IMR-90 (cell line): ENCODE results near the gene NAB2. TPM values are rescaled to one million over a fixed set of nuclear protein-coding genes. Genes with fewer than 3 reads are reported as not detected.

Experiments used
- MAFK ChIP-seq: IDR thresholded peaks from 2 replicates; pipeline ENCODE4 v1.6.1; 2012; ENCODE audit warnings: low read depth, low read length, improper control_type of control experiment
- RFX5 ChIP-seq: IDR thresholded peaks from 2 replicates; pipeline ENCODE4 v1.8.0; 2012; ENCODE audit warnings: low read depth, mild to moderate bottlenecking, low read length, moderate library complexity
- USF2 ChIP-seq: fragments of 150-350 bp; IDR thresholded peaks from 2 replicates; pipeline ENCODE4 v1.6.1; 2017; ENCODE audit warnings: mild to moderate bottlenecking, antibody characterized with exemption, low read length, low read depth
- polyA plus RNA-seq, 3 experiments: library from polyadenylated mRNA; depleted of rRNA; stranded (reverse); fragments of >200 nt; gene quantifications; 2 replicates each; pipeline ENCODE4 v1.2.3, GENCODE V29; 2012; ENCODE audit warnings: low replicate concordance in 1 of 3
- total RNA-seq: library from RNA; depleted of rRNA; stranded (reverse); fragments of >200 nt; gene quantifications from 2 replicates; pipeline ENCODE4 v1.2.3, GENCODE V29; 2012
- TF ChIP-seq, protein P1 (sequence below): conservative IDR thresholded peaks from 2 replicates; pipeline ENCODE4 v1.5.1; 2012; ENCODE audit warnings: mild to moderate bottlenecking, low read depth, low read length, improper control_type of control experiment

The NAB2 gene
- total and polyA plus RNA-seq, 2 of the 4 experiments (the other 2 are of a cell fraction): 65.1 to 68.8 TPM

DNA sequence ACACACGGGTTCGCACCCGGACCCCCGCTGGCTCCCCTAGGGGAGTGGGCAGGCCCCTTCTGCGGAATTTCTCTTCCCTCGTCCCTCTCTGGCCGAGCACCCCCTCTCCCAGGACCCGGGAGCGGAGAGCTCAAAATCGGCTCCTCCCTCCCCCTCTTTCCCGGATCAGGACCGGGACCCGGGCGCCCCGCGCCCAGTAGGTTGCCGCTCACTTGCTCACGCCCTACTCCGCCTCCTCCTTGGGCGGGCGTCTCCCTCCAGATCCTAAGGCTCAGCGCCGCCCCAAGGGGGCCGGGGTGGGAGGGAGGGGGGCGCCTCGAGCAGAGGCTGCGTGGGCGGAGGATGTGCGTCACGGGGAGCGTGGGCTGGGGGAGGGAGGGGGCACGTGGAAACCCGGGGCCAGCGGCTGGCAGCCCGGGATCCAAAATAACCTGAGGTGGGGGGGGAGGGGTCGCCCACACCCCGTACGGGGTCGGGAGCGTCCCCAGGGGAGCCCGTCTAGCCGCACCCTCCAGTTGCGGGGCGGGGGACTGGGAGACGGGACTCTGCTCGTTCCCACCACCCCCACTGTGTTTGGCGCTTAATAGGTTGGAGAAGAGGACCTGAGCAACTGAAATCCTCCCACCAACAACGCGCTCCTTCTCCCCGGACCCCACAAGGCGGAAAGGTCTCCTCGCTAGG lies 1.8 kb upstream of the NAB2 start (continued):
- TF ChIP-seq USF2 (peak; percentile 69; the same call in 1 of the 2 replicates), MAFK (no peak), RFX5 (no peak)
- TF ChIP-seq, protein P1, sequence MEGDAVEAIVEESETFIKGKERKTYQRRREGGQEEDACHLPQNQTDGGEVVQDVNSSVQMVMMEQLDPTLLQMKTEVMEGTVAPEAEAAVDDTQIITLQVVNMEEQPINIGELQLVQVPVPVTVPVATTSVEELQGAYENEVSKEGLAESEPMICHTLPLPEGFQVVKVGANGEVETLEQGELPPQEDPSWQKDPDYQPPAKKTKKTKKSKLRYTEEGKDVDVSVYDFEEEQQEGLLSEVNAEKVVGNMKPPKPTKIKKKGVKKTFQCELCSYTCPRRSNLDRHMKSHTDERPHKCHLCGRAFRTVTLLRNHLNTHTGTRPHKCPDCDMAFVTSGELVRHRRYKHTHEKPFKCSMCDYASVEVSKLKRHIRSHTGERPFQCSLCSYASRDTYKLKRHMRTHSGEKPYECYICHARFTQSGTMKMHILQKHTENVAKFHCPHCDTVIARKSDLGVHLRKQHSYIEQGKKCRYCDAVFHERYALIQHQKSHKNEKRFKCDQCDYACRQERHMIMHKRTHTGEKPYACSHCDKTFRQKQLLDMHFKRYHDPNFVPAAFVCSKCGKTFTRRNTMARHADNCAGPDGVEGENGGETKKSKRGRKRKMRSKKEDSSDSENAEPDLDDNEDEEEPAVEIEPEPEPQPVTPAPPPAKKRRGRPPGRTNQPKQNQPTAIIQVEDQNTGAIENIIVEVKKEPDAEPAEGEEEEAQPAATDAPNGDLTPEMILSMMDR: no peak
